Measurements from ENCODE around the gene TSPAN4. TPM values are rescaled to one million over a fixed set of nuclear protein-coding genes. Genes with fewer than 3 reads are reported as not detected.

The TSPAN4 gene, protein sequence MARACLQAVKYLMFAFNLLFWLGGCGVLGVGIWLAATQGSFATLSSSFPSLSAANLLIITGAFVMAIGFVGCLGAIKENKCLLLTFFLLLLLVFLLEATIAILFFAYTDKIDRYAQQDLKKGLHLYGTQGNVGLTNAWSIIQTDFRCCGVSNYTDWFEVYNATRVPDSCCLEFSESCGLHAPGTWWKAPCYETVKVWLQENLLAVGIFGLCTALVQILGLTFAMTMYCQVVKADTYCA
- total RNA-seq (2014; rRNA removed; shearing (Covaris generic)): 29.2 and 39.6 TPM in 2 replicates

- peak; percentile 93 for DNase-seq (ENCODE audit: low spot score)
Measured at GRCh38 chr11:842370-843002, at the start of gene TSPAN4, which contains the start of gene POLR2L. TSPAN4 (plus strand) TSS chr11:842852; CDS start chr11:850305, 7,453 bp downstream. POLR2L (minus strand) TSS chr11:842529; CDS start chr11:842508, 21 bp downstream.

- no peak for DNase-seq (ENCODE audit: low spot score)
Measured at GRCh38 chr11:792873-793272, 49.8 kb upstream of the TSPAN4 start.

DNA sequence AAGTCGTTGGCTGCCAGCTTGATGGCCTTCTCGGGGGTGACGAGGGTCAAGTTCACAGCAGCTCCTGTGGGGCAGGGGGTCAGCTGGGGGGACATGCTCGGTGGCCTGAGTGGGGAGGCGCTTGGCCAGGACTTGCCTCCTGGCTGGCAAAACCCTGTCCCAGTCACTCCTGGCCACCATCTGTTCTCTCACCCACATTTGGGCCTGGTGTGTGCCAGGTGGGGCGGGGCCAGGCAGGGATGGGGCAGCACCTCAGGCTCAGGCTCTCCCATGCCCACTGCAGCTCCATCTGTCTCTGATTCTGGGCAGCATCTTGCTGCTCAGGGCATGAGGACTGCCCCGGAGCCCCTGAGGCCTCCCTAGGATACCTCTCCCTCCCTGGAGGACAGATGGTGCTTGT is 49.1 kb upstream of the TSPAN4 start:
- no peak for DNase-seq (ENCODE audit: low spot score)

GRCh38 chr11:794013-794765 is 48.5 kb upstream of the TSPAN4 start:
- no peak for DNase-seq (ENCODE audit: low spot score)

- DNase-seq (ENCODE audit: low spot score): peak; percentile 50
Measured at GRCh38 chr11:794766-795633, 47.7 kb upstream of the TSPAN4 start.

DNA sequence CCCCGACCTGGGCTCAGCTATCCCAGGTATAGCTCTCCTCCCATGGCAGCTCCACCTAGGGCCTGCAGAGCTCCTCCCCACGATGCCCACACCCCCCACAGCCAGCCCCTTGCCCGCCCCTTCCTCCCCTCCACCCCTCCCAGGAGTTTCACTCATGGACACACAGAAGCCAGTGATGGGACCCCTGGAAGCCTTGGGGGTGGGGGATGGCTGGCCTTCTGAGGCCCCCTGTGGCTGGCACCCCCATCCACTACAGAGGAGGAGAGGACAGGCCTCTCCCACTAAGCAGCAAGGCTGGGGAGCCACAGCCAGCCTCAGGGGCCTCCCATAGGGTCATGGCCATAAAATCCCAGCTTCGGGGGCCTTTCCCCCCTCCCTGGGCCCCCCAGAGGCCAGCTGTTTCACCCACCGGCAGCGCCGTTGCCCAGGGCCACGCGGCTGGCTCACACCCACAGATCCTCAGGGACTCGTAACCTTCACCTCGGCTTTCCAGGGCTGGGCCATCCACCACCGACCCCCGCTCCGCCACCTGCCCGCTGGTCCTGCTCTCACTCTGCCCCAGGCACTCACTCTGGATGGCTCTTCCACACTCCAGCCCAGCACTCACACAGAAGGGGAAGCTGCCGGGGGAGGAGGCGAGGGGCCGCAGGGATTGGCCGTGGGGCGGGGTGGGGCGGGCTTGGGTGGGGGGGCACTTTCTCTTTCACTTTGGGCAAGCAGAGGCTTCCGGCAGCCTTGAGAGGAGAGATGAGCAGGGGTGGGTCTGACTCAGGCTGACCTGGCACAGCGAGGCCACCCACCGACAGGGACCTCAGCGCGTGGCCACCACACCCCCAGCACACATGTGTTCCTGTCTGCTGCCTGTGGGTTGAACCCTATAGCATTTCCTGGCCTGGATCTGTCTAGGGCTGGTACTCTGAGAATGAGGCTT is 46.8 kb upstream of the TSPAN4 start:
- peak; percentile 61 for DNase-seq (ENCODE audit: low spot score)

- peak; percentile 59 for DNase-seq (ENCODE audit: low spot score)
Measured at GRCh38 chr11:796565-797295, 45.9 kb upstream of the TSPAN4 start.

- peak; percentile 84 for DNase-seq (ENCODE audit: low spot score)
Measured at GRCh38 chr11:797296-798092, 45.2 kb upstream of the TSPAN4 start.

DNA sequence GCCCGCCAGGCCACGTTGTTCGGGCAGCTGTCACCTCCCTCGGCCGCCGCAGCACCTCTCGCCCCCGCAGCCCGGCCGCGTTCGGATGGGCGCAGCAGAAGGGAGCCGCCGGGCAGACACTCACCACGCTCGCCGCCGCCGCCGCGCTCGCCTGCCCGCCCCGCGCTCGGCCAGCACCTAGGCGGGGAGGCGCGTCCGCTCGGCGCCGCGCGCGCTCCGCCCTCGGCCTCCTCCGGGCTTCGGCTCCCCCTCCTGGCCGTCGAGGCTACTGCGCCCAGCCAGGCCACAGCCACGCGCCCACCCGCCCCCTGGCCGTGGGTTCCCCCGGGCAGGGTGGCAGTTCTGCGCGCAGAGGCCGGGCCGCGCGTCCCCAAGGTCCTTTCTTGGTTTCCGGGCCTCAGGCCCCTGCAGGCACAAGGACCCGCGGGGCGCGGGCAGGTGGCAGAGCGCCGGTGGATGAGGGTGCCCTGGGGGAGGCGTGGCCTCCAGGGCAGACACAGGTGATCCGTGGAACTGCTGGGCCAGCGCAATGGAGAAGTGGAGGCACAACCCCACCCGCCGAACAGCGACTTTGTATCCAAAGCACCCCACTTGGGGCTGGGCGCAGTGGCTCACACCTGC is 44.4 kb upstream of the TSPAN4 start, which contains the start of gene SLC25A22:
TSS of gene SLC25A22 (minus strand) at position 189 of the 621 bp plus-strand sequence. CDS start 3,275 bp downstream, outside the sequence.
- peak; percentile 87 for DNase-seq (ENCODE audit: low spot score)

GRCh38 chr11:799641-800316 is 42.9 kb upstream of the TSPAN4 start:
- no peak for DNase-seq (ENCODE audit: low spot score)

- DNase-seq (ENCODE audit: low spot score): no peak
Measured at GRCh38 chr11:800473-800872, 42.2 kb upstream of the TSPAN4 start.

GRCh38 chr11:801097-801780 is 41.4 kb upstream of the TSPAN4 start:
- no peak for DNase-seq (ENCODE audit: low spot score)

DNA sequence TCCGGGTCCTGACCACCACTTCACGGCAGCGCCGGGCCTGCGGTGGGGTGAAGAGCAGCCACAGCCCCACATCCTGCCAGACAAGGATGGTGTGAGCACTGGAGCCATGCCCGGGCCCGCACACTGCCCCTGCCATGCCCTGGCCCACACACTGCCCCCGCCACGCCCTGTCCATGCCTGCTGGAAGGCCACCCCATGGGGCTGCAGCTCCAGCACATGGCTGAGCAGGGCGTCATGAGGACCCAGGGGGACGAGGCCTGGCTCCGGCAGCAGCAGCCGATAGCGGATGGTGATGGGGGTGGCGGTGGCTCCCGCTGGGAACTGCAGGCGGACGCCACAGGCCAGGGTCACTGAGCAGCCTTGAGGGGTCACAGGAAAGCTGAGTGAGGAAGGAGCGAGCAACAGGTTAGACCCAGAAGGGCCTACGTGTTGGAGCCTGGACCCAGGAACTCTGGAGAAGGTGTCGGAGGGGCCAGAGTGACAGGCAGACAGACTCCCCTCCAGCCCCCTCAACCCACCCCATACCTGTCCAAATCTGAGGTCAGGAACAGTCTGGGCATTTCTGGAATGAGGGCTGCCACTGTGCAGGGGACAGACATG is 40.5 kb upstream of the TSPAN4 start:
- no peak for DNase-seq (ENCODE audit: low spot score)

DNA sequence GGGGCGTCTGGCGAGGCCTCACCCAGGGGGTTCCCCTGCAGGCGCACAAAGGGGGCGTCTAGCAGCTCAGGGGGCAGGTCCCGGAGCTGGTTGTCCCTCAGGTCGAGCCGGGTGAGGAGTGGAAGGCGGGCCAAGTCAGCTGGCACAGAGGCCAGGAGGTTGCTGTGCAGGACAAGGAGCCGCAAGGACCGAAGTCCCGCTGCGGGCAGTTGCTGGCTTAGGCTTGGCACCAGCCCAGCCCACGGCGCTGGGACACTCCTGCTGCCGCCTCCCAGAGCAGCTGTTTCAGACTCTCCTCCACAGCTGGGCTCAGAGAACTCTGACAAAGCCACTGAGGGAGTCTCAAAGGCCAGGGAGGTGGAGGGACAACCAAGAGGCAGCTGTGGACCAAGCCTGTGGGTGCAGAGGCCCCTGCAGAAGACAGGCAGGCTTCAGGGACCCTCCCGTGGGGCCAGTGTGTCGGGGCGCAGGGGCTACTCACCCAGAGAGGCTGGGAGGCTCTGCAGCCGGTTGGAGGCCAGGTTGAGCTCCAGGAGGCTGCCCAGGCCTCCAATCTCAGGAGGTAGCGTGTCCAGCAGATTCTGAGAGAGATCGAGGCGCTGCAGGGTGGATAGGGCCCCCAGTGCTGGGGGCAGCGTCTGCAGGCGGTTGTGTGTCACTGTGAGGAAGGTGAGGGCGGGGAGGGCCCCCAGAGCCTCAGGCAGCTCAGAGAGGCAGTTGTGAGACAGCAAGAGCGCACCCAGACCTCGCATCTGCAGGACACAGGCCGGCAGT is 39.8 kb upstream of the TSPAN4 start:
- DNase-seq (ENCODE audit: low spot score): no peak

- DNase-seq (ENCODE audit: low spot score): no peak
Measured at GRCh38 chr11:803467-803742, 39.2 kb upstream of the TSPAN4 start.
